Spleen (tissue), 7 donors: ENCODE data around the gene DDX41.

ENCODE experiments used
- POLR2A ChIP-seq, 3 donors: fragments of 450-650 bp; IDR thresholded peaks; one replicate each; pipeline ENCODE4 v1.5.1; 2017; ENCODE audit warnings: antibody characterized with exemption in 3 of 3, mild to moderate bottlenecking in 1 of 3
- TF ChIP-seq, protein P1 (sequence below), 11 experiments: fragments of 200-600 bp in 7 of 11; fragments of 450-650 bp in 4 of 11; sonication (generic) in 4 of 11; IDR thresholded peaks in 8 of 11; conservative IDR thresholded peaks in 3 of 11; 1 replicate in 7 of 11; 2 replicates in 4 of 11; pipeline versions ENCODE4 v1.4.0 to v1.8.0; 2016 to 2021; ENCODE audit warnings: antibody characterized with exemption in 11 of 11, inconsistent platforms in 4 of 11, mild to moderate bottlenecking in 1 of 11
- donor health status: DM: no; HTN: no; CAD: no; lungs with moderate emphysema.
- donor health status: DM: no; HTN: no; CAD: no.
- donor health status: DM: no; HTN: no; CAD: no.

DNA sequence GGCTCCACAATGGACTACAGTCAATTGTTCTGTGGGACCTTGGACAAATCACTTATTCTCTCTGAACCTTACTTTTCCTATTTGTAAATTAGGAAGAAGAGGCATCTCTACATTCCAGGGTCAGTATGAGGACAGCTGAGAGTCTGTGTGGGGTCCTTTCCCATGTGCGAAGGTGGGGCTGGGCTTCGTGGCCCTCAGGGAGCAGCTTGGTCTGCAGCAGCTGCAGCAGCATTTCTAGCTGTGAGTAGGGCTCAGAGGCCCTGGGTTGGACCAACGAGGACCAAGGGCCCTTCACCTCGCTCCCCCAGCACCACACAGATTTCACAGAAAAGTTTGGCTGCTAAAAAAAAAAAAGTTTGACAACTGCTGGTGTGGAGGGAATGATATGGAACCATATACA, 9.4 kb upstream of the DDX41 start:
- TF ChIP-seq POLR2A (IDR thresholded peaks at IDR 0.05), result no peak
- TF ChIP-seq, protein P1, sequence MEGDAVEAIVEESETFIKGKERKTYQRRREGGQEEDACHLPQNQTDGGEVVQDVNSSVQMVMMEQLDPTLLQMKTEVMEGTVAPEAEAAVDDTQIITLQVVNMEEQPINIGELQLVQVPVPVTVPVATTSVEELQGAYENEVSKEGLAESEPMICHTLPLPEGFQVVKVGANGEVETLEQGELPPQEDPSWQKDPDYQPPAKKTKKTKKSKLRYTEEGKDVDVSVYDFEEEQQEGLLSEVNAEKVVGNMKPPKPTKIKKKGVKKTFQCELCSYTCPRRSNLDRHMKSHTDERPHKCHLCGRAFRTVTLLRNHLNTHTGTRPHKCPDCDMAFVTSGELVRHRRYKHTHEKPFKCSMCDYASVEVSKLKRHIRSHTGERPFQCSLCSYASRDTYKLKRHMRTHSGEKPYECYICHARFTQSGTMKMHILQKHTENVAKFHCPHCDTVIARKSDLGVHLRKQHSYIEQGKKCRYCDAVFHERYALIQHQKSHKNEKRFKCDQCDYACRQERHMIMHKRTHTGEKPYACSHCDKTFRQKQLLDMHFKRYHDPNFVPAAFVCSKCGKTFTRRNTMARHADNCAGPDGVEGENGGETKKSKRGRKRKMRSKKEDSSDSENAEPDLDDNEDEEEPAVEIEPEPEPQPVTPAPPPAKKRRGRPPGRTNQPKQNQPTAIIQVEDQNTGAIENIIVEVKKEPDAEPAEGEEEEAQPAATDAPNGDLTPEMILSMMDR (IDR thresholded peaks at IDR 0.05 in 8 of 11, conservative IDR thresholded peaks at IDR 0.05 in 3 of 11), result no peak
